Erythroblast (primary cell): Measurements from ENCODE around the gene FIGN.

Experiments
- GATA1 ChIP-seq: IDR thresholded peaks from 2 replicates; pipeline ENCODE4 v1.6.1; 2011; ENCODE audit warnings: low read depth, mild to moderate bottlenecking, control low read depth, low read length, moderate library complexity
- POLR2A ChIP-seq: IDR thresholded peaks from 2 replicates; pipeline ENCODE4 v1.6.1; 2011; ENCODE audit warnings: mild to moderate bottlenecking, low read length

GRCh38 chr2:163630836-163631235 lies 105.0 kb downstream of the FIGN start:
- TF ChIP-seq POLR2A (no peak), GATA1 (no peak)
